ENCODE data around the gene PPM1E.

DNA sequence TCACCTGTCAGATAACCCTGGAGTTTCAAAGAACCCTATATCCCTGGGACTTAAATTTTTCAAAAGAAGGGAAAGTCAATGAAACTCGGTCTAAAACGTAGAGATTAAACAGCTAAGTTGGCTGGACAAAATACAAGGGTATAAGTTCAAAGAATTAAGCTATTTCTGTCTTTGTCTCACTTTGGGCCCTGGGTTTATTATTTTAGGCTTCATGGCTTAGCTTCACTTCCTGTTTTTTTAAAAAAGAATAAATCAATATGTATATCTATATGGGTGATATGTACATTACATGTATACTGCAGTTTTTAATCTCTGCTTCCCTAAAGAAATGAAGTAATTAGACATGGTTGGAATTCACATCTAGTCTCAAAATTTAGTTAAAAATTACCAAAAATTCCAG lies 218.7 kb downstream of the PPM1E start:
- TF ChIP-seq TAF1 (IDR thresholded peaks at IDR 0.05; ENCODE audit: borderline replicate concordance, insufficient read depth, low read length), result no peak
- no peak for TF ChIP-seq FOXP2 (optimal IDR thresholded peaks at IDR 0.05; ENCODE audit: borderline replicate concordance, extremely low read depth, extremely low read length, insufficient read depth)
- TF ChIP-seq POLR2AphosphoS5 (IDR thresholded peaks at IDR 0.05; ENCODE audit: low read depth, low read length), result no peak
- TF ChIP-seq, protein P1, sequence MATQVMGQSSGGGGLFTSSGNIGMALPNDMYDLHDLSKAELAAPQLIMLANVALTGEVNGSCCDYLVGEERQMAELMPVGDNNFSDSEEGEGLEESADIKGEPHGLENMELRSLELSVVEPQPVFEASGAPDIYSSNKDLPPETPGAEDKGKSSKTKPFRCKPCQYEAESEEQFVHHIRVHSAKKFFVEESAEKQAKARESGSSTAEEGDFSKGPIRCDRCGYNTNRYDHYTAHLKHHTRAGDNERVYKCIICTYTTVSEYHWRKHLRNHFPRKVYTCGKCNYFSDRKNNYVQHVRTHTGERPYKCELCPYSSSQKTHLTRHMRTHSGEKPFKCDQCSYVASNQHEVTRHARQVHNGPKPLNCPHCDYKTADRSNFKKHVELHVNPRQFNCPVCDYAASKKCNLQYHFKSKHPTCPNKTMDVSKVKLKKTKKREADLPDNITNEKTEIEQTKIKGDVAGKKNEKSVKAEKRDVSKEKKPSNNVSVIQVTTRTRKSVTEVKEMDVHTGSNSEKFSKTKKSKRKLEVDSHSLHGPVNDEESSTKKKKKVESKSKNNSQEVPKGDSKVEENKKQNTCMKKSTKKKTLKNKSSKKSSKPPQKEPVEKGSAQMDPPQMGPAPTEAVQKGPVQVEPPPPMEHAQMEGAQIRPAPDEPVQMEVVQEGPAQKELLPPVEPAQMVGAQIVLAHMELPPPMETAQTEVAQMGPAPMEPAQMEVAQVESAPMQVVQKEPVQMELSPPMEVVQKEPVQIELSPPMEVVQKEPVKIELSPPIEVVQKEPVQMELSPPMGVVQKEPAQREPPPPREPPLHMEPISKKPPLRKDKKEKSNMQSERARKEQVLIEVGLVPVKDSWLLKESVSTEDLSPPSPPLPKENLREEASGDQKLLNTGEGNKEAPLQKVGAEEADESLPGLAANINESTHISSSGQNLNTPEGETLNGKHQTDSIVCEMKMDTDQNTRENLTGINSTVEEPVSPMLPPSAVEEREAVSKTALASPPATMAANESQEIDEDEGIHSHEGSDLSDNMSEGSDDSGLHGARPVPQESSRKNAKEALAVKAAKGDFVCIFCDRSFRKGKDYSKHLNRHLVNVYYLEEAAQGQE (IDR thresholded peaks at IDR 0.05; ENCODE audit: insufficient read depth in 1 of 2, low read depth in 2 of 2, low read length in 2 of 2), result no peak
